GM19239 (cell line): ENCODE measurements around the gene RNU7-1.
"Not testable (repeated sequence)": the region's sequence is repeated elsewhere in the genome, so short reads cannot be mapped to it uniquely, and the experiment has no call there.

ENCODE experiments used
- DNase-seq: peaks from one replicate; pipeline ENCODE4 v3.0.0; 2011; ENCODE audit warnings: low spot score; ENCODE audit not compliant: insufficient read length
- FAIRE-seq: peaks from 2 replicates; lab custom pipeline; 2011; peaks lifted over from hg19 to GRCh38; lab: Jason Lieb, UNC

RNU7-1 gene

GRCh38 chr12:6943722-6944380 lies at the start of gene RNU7-1, which contains the start of gene C12orf57:
Gene RNU7-1 (plus strand): TSS chr12:6943816.
Gene C12orf57 (plus strand): TSS chr12:6944022. CDS start chr12:6944122, 100 bp downstream.
- DNase-seq, result no peak

GRCh38 chr12:6894321-6894720 lies 49.3 kb upstream of the RNU7-1 start:
- no peak for FAIRE-seq
- DNase-seq, result no peak

More at GRCh38 chr12:6943722-6944380, at the start of gene RNU7-1, which contains the start of gene C12orf57:
- peak; percentile 60 for FAIRE-seq

GRCh38 chr12:6896846-6897435 lies 46.7 kb upstream of the RNU7-1 start:
- no peak for DNase-seq
- FAIRE-seq, result no peak

- FAIRE-seq (no peak), DNase-seq (no peak)
These were observed 44.2 kb upstream of the RNU7-1 start for GRCh38 chr12:6899427-6899826.

- no peak for FAIRE-seq
- no peak for DNase-seq
These were observed 43.6 kb upstream of the RNU7-1 start for GRCh38 chr12:6899837-6900519.

GRCh38 chr12:6902448-6902847 lies 41.2 kb upstream of the RNU7-1 start:
- no peak for FAIRE-seq
- no peak for DNase-seq

- DNase-seq (no peak), FAIRE-seq (no peak)
These were observed 39.9 kb upstream of the RNU7-1 start for GRCh38 chr12:6903722-6904121.

GRCh38 chr12:6904280-6905276 lies 39.0 kb upstream of the RNU7-1 start, which contains the start of gene LRRC23:
Gene LRRC23 (plus strand): TSS chr12:6904822. CDS start chr12:6905634, 812 bp downstream.
- DNase-seq, result peak; percentile 85
- peak; percentile 100 for FAIRE-seq

GRCh38 chr12:6905414-6906040 lies 38.1 kb upstream of the RNU7-1 start:
- DNase-seq, result no peak

GRCh38 chr12:6908141-6908540 lies 35.5 kb upstream of the RNU7-1 start:
- not testable (repeated sequence) for DNase-seq, FAIRE-seq

More at GRCh38 chr12:6905414-6906040, 38.1 kb upstream of the RNU7-1 start:
- no peak for FAIRE-seq

GRCh38 chr12:6909421-6910145 lies 34.0 kb upstream of the RNU7-1 start:
- DNase-seq (no peak), FAIRE-seq (no peak)

- FAIRE-seq (no peak), DNase-seq (no peak)
These were observed 31.3 kb upstream of the RNU7-1 start for GRCh38 chr12:6912164-6912935.

- DNase-seq, result no peak
- FAIRE-seq, result peak; percentile 73
These were observed 29.2 kb upstream of the RNU7-1 start, which contains the start of gene ENO2 for GRCh38 chr12:6914246-6914946. Gene ENO2 (plus strand): TSS chr12:6914580. CDS start chr12:6915833, 1,253 bp downstream.

- peak; percentile 83 for FAIRE-seq
- no peak for DNase-seq
These were observed 28.4 kb upstream of the RNU7-1 start for GRCh38 chr12:6914947-6915788.

- DNase-seq, result no peak
- no peak for FAIRE-seq
These were observed 27.8 kb upstream of the RNU7-1 start for GRCh38 chr12:6915789-6916285.
